Muscle layer of colon (tissue), 2 donors: ENCODE measurements around the gene EXOC6B.

Experiments used
- H3K27ac ChIP-seq: one replicate; pipeline ENCODE4 v1.7.0; 2013; ENCODE audit warnings: low read depth, mild to moderate bottlenecking, low read length, moderate library complexity
- H3K27me3 ChIP-seq, 2 donors: one replicate each; pipeline ENCODE4 v1.7.0; 2013; ENCODE audit warnings: low read length in 2 of 2, mild to moderate bottlenecking in 2 of 2; ENCODE audit not compliant: insufficient read depth in 2 of 2, control insufficient read depth in 1 of 2
- H3K36me3 ChIP-seq: one replicate; pipeline ENCODE4 v1.7.0; 2013; ENCODE audit warnings: mild to moderate bottlenecking, low read length; ENCODE audit not compliant: insufficient read depth
- H3K4me1 ChIP-seq: one replicate; pipeline ENCODE4 v1.7.0; 2013; ENCODE audit warnings: mild to moderate bottlenecking, low read length; ENCODE audit not compliant: insufficient read depth
- H3K4me3 ChIP-seq, 2 donors: one replicate each; pipeline ENCODE4 v1.7.0; 2013; ENCODE audit warnings: low read length in 2 of 2, low read depth in 1 of 2, mild to moderate bottlenecking in 1 of 2, moderate library complexity in 1 of 2
- H3K9ac ChIP-seq: one replicate; pipeline ENCODE4 v1.7.0; 2013; ENCODE audit warnings: low read length
- H3K9me3 ChIP-seq: one replicate; pipeline ENCODE4 v1.7.0; 2013; ENCODE audit warnings: mild to moderate bottlenecking, low read length
- donor health status: abdominal sarcoma.
- donor health status: Adenocarcinoma of cecum.

The EXOC6B gene

GRCh38 chr2:72825257-72826155 lies at the start of gene EXOC6B:
Gene EXOC6B, minus strand, starts transcription at chr2:72826033.
- Histone ChIP-seq H3K36me3 (no peaks in the 10 kb centered on the region), H3K27me3 (no peaks in the 10 kb centered on the region), H3K27ac (peak within 1 kb of the TSS; percentile 56), H3K4me1 (peaks cover 12% of the 10 kb centered on the region), H3K9ac (peak within 1 kb of the TSS; percentile 42), H3K9me3 (no peaks in the 10 kb centered on the region), H3K4me3 (peak within 1 kb of the TSS; percentile 67 to 71)

DNA sequence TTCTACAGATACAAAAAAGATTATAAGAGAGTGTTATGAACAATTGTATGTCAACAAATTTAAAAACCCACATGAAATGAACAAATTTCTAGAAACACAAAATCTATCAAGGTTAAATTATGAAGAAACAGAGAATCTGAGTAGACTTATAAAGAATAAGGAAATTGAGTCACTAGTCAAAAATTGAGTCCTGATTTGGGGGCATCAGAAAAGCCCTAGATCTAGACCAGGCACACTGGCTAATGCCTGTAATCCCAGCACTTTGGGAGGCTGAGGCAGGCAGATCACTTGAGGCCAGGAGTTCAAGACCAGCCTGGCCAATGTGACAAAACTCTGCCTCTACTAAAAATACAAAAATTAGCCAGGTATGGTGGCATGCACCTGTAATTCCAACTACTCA lies 46.0 kb upstream of the EXOC6B start:
- no peak overlapping the region for H3K27ac ChIP-seq
- H3K4me3 ChIP-seq = no peak overlapping the region
- no peak overlapping the region for H3K9ac ChIP-seq
- H3K27me3 ChIP-seq = no peaks in the 10 kb centered on the region
- H3K9me3 ChIP-seq = no peaks in the 10 kb centered on the region
- H3K4me1 ChIP-seq = no peaks in the 10 kb centered on the region
- no peaks in the 10 kb centered on the region for H3K36me3 ChIP-seq

DNA sequence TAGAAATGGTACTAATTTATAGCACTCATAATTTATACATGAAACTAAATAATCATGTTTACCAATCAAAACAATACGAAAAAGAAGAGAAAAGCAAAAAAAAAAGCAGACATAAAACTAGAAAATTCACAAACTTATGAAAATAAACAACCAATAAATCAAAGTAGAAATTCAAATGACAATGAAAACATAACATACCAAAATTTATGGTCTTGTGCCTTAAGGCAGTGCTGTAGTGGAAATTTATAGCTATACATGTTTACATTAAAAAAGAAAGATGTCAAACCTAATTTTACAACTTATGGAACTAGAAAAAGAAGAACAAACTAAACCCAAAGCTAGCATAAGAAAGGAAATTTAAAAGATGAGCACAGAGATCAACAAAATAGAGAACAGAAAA lies 45.2 kb upstream of the EXOC6B start:
- Histone ChIP-seq H3K4me3 (no peak overlapping the region), H3K9ac (no peak overlapping the region), H3K9me3 (no peaks in the 10 kb centered on the region), H3K27me3 (no peaks in the 10 kb centered on the region), H3K36me3 (no peaks in the 10 kb centered on the region), H3K4me1 (no peaks in the 10 kb centered on the region), H3K27ac (no peak overlapping the region)

- Histone ChIP-seq H3K9ac (no peak overlapping the region), H3K27ac (no peak overlapping the region), H3K27me3 (peaks cover 0 to 4% of the 10 kb centered on the region in 2 donors), H3K36me3 (no peaks in the 10 kb centered on the region), H3K9me3 (no peaks in the 10 kb centered on the region), H3K4me3 (no peak overlapping the region), H3K4me1 (no peaks in the 10 kb centered on the region)
These were observed 38.7 kb upstream of the EXOC6B start for GRCh38 chr2:72864500-72864899.

DNA sequence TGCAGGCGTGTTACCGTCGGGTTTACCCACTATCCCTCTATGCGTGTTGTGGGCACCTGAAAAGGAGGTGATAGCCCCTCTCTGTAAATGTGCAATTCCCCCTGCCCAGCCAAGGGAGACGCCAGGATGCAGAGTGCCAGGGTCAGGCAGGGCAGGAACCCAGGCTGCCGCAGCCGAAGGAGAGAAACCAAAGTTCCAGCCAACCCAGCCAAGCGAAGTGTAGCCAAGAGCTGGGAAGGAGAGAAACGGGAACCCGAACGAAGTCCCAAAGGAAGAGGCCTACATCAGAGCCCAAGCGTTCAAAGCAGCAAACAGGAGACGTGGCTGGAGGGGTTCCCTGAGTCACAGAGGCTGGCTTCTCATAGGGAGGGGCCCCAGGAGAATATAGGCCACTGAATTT lies 37.2 kb upstream of the EXOC6B start:
- Histone ChIP-seq H3K9ac (no peak overlapping the region), H3K27ac (no peak overlapping the region), H3K4me1 (no peaks in the 10 kb centered on the region), H3K4me3 (peak overlapping the region; percentile 4 to 36), H3K36me3 (no peaks in the 10 kb centered on the region), H3K27me3 (peaks cover 0 to 4% of the 10 kb centered on the region in 2 donors), H3K9me3 (no peaks in the 10 kb centered on the region)

GRCh38 chr2:72862239-72862988 lies 36.6 kb upstream of the EXOC6B start:
- H3K27me3 ChIP-seq = peaks cover 0 to 4% of the 10 kb centered on the region in 2 donors
- no peaks in the 10 kb centered on the region for H3K36me3 ChIP-seq
- H3K27ac ChIP-seq = no peak overlapping the region
- no peaks in the 10 kb centered on the region for H3K4me1 ChIP-seq
- H3K9me3 ChIP-seq = no peaks in the 10 kb centered on the region
- H3K9ac ChIP-seq = no peak overlapping the region
- peak overlapping the region; percentile 4 to 36 for H3K4me3 ChIP-seq

DNA sequence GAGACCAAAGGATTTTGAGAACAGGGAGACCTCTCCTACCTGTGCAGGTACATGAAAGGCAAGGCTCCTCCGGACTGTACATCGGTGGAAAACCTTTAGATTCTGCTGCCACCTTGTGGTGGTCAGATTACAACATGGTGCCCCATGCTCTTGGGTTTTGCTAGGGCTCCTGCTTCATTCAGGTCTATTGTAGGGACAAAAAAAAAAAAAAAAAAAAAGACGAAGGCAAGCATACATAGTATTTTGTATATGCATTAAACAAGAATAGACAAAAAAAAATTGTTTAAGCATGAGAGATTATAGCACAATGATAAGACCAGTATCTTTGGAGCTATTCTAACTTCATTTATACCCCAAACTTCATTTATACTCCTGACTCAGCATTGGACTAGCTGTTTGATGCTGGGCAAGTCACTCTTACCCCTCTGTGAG lies 34.0 kb upstream of the EXOC6B start:
- Histone ChIP-seq H3K27ac (no peak overlapping the region), H3K9ac (no peak overlapping the region), H3K9me3 (no peaks in the 10 kb centered on the region), H3K36me3 (no peaks in the 10 kb centered on the region), H3K27me3 (peaks cover 4 to 5% of the 10 kb centered on the region in 2 donors), H3K4me1 (no peaks in the 10 kb centered on the region), H3K4me3 (no peak overlapping the region)

DNA sequence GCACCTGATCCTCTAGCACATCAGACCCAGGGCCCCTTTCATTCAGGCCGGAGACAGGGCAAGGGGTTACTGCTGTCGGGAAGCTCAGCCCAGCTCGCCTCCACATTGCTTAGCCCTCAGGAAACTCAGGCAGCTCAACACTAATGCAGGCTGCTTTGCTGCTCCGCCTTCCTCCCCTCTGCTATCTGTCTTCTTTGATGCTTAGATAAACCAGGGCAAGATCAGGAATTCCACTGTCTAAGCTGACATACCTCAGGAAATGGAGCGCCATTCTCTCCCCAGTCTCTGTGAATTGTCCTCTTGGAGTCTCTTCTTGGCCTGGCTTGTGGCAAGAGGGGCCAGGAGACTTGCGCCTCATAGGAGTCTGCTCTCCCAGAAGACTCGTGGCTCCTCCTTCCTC lies 25.5 kb upstream of the EXOC6B start:
- Histone ChIP-seq H3K4me3 (no peak overlapping the region), H3K9me3 (no peaks in the 10 kb centered on the region), H3K4me1 (no peaks in the 10 kb centered on the region), H3K9ac (no peak overlapping the region), H3K27ac (no peak overlapping the region), H3K27me3 (peaks cover 0 to 5% of the 10 kb centered on the region in 2 donors), H3K36me3 (no peaks in the 10 kb centered on the region)

GRCh38 chr2:72849138-72849462 lies 23.3 kb upstream of the EXOC6B start:
- Histone ChIP-seq H3K27me3 (no peaks in the 10 kb centered on the region), H3K4me3 (no peak overlapping the region), H3K9ac (no peak overlapping the region), H3K9me3 (no peaks in the 10 kb centered on the region), H3K4me1 (no peaks in the 10 kb centered on the region), H3K36me3 (no peaks in the 10 kb centered on the region), H3K27ac (no peak overlapping the region)

GRCh38 chr2:72848436-72849137 lies 22.8 kb upstream of the EXOC6B start:
- no peak overlapping the region for H3K27ac ChIP-seq
- H3K4me3 ChIP-seq = no peak overlapping the region
- no peaks in the 10 kb centered on the region for H3K27me3 ChIP-seq
- H3K9ac ChIP-seq = no peak overlapping the region
- H3K4me1 ChIP-seq = no peaks in the 10 kb centered on the region
- no peaks in the 10 kb centered on the region for H3K36me3 ChIP-seq
- H3K9me3 ChIP-seq = no peaks in the 10 kb centered on the region

DNA sequence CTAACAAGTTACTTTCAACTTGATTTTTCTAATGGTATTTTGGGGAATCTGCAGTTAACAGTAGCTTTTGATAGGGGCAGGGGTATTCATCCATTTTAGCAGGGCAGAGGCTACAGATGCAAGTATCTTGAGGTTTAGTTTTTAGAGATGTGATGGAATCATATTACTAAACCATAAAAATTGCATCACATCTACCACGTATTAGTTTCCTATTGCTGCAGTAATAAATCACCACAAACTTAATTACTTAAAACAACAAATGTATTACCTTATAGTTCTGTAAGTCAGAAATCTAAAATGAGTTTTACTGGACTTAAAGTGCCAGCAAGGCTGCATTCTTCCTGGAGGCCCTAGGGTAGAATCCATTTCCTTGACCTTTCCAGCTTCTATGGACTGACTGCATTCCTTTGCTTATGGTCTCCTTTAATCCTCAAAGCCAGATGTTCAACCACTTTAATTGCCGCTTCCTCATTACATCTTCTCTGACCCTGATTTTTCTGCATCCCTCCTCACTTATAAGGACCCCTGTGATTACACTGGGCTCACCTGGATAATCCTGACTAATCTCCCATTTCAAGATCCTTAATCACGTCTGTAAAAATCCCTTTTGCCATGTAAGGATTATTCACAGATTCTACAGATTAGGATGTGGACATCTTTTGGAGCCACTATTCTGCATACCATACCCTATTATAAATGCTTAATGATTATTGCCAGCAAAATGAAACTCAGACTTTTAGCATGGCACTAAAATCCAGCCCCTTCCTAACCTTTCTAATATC lies 21.9 kb upstream of the EXOC6B start:
- Histone ChIP-seq H3K9ac (no peak overlapping the region), H3K4me3 (no peak overlapping the region), H3K9me3 (no peaks in the 10 kb centered on the region), H3K36me3 (no peaks in the 10 kb centered on the region), H3K27ac (no peak overlapping the region), H3K4me1 (no peaks in the 10 kb centered on the region), H3K27me3 (no peaks in the 10 kb centered on the region)
